SH-SY5Y (cell line): Measurements from ENCODE around the gene CCDC106.

Experiments
- GATA2 ChIP-seq: IDR thresholded peaks from 2 replicates; pipeline ENCODE4 v1.6.1; 2011; ENCODE audit warnings: mild to moderate bottlenecking, low read depth, low read length
- GATA3 ChIP-seq: IDR thresholded peaks from 2 replicates; pipeline ENCODE4 v1.6.1; 2011; ENCODE audit warnings: low read depth, mild to moderate bottlenecking, low read length, moderate library complexity

DNA sequence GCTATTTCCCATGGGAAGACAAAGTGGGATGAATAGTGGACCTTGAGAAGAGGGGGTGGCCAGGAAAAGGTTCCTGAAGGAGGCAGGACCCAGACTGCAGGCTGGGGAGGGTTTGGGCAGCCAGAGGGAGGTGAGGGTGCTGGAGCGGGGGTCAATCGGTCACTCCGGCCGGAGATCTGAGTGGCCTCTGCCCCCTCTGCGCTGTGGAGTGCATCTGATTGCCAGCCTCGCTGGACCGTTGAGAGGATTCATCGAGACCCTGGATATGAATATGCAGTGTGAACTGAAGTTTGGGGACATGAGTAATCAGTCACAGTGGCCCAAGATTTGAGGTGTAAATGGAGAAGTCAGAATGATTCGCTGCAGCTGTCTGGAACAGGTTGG lies 12.7 kb upstream of the CCDC106 start:
- no peak for TF ChIP-seq GATA2
- no peak for TF ChIP-seq GATA3
